Subcutaneous adipose tissue (tissue), 4 donors: ENCODE results near the gene MSI2. TPM values are rescaled to one million over a fixed set of nuclear protein-coding genes. Genes with fewer than 3 reads are reported as not detected.

ENCODE experiments used
- CTCF ChIP-seq: fragments of 450-650 bp; IDR thresholded peaks from one replicate; pipeline ENCODE4 v1.5.1; 2016; ENCODE audit warnings: low read depth, mild to moderate bottlenecking, control low read depth, antibody characterized with exemption, moderate library complexity
- total RNA-seq, 4 donors: library from RNA; depleted of rRNA; stranded (reverse); fragments of >200 nt; gene quantifications; one replicate each; pipeline ENCODE4 v1.1.0, GENCODE V29; 2016

The MSI2 gene
- total RNA-seq, 4 donors from 2014 or later = 9.5 to 12.9 (median 10.9) TPM

- TF ChIP-seq CTCF = no peak
Measured at GRCh38 chr17:57626520-57627210, 370.3 kb downstream of the MSI2 start.

GRCh38 chr17:57627591-57627990, 371.3 kb downstream of the MSI2 start:
- no peak for TF ChIP-seq CTCF

GRCh38 chr17:57628421-57628820, 372.1 kb downstream of the MSI2 start:
- TF ChIP-seq CTCF = no peak

- TF ChIP-seq CTCF = no peak
Measured at GRCh38 chr17:57629470-57629869, 373.1 kb downstream of the MSI2 start.

GRCh38 chr17:57629886-57630285, 373.6 kb downstream of the MSI2 start:
- TF ChIP-seq CTCF = no peak

GRCh38 chr17:57630736-57631135, 374.4 kb downstream of the MSI2 start:
- no peak for TF ChIP-seq CTCF

- no peak for TF ChIP-seq CTCF
Measured at GRCh38 chr17:57631871-57632270, 375.5 kb downstream of the MSI2 start.
